OCI-LY7 (cell line): Measurements from ENCODE around the gene C11orf97.

Experiments used
- CTCF ChIP-seq: fragments of 200-600 bp; sonication (generic); conservative IDR thresholded peaks from 2 replicates; pipeline ENCODE4 v1.5.1; 2014; ENCODE audit warnings: mild to moderate bottlenecking, antibody characterized with exemption, low read length, moderate library complexity, mixed read lengths
- EZH2phosphoT487 ChIP-seq: fragments of 200-600 bp; sonication (generic); IDR thresholded peaks from 2 replicates; pipeline ENCODE4 v1.6.1; 2018; ENCODE audit warnings: low read depth, borderline replicate concordance, mild to moderate bottlenecking, mixed run types, antibody characterized with exemption, low read length, moderate library complexity, mixed read lengths

GRCh38 chr11:94557992-94558391, 45.7 kb downstream of the C11orf97 start:
- no peak for TF ChIP-seq CTCF
- no peak for TF ChIP-seq EZH2phosphoT487
